Central memory CD4-positive, alpha-beta T cell (primary cell): Measurements from ENCODE around the gene AP4S1.
"Not testable (repeated sequence)": the region's sequence is repeated elsewhere in the genome, so short reads cannot be mapped to it uniquely, and the experiment has no call there.

Experiments used
- DNase-seq: peaks from one replicate; pipeline ENCODE4 v3.0.0; 2022

AP4S1 gene

DNA sequence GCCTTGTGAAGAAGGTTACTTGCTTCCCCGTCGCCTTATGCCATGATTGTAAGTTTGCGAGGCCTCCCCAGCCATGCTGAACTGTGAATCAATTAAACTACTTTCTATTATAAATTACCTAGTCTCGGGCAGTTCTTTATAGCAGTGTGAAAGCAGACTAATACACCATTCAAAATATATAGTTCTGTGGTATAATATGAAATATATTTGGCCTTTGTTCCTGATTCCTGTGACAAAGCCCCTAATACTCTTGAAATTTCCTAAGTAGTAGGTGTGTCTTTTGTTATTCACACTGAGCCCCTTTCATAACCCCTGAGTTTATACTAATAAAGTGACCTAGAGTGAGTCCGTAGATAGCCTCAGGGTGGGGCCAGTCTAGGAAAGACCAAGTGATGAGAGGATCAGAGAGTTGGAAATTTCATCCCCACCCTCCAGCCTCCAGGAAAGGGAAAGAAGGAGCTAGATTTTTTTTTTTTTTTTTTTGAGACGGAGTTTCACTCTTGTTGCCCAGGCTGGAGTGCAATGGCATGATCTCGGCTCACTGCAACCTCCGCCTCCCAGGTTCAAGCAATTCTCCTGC lies 20.1 kb downstream of the AP4S1 start:
- no peak for DNase-seq

GRCh38 chr14:31047503-31047902 lies 22.1 kb downstream of the AP4S1 start:
- DNase-seq: no peak

- DNase-seq: no peak
Observed at GRCh38 chr14:31051023-31051422, 25.6 kb downstream of the AP4S1 start.

DNA sequence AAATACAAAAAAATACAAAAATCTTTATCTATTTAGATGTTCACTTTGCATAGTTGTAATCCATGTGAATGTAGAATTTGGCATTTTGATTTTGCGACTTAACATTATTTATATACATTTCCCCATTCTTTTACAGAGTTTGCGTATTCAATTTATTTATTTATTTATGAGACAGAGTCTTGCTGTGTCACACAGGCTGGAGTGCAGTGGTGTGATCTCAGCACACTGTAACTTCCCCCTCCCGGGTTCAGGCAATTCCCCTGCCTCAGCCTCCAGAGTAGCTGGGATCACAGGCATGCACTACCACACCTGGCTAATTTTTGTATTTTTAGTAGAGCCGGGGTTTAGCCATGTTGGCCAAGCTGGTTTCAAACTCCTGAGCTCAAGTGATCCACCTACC lies 26.1 kb downstream of the AP4S1 start:
- DNase-seq: no peak

DNA sequence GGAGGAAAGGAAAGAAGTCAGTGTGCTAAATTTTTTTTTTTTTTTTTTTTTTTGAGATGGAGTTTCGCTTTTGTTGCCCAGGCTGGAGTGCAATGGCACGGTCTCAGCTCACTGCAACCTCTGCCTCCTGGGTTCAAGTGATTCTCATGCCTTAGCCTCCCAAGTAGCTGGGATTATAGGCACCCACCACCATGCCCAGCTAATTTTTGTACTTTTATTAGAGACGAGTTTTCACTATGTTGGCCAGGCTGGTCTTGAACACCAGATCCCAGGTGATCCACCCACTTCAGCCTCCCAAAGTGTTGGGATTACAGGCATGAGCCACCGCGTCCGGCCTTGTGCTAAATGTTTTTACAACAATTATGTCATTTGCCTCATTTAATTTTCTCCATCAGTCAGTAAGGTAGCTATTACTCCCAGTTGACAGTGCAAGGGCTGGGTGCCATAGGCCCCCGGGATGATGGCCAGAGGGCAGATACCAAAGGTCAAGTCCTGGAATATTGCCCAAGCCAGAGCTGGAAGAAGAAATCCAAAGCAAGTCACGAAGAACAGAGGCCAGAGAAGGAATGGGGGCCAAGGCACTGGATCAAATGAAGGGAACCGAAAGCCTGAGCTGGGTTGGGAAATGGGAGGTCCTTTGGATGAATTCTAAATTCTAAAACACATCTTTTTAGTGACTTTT lies 27.6 kb downstream of the AP4S1 start:
- DNase-seq: not testable (repeated sequence)

- DNase-seq: no peak
Observed at GRCh38 chr14:31057035-31057434, 31.6 kb downstream of the AP4S1 start.

- no peak for DNase-seq
Observed at GRCh38 chr14:31057701-31058364, 32.4 kb downstream of the AP4S1 start.

GRCh38 chr14:31059152-31059924 lies 33.9 kb downstream of the AP4S1 start:
- DNase-seq: no peak

- no peak for DNase-seq
Observed at GRCh38 chr14:31060253-31060875, 34.9 kb downstream of the AP4S1 start.

DNA sequence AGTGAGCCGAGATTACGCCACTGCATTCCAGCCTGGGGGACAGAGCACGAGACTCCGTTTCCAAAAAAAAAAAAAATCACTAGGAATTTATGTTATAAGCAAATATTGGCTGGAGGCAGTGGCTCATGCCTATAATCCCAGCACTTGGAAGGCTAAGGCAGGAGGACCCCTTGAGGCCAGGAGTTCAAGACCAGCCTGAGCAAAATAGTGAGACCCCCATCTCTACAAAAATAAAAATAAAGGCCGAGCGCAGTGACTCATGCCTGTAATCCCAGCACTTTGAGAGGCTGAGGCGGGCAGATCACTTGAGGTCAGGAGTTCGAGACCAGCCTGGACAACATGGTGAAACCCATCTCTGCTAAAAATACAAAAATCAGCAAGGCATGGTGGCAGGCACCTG lies 37.5 kb downstream of the AP4S1 start:
- not testable (repeated sequence) for DNase-seq

DNA sequence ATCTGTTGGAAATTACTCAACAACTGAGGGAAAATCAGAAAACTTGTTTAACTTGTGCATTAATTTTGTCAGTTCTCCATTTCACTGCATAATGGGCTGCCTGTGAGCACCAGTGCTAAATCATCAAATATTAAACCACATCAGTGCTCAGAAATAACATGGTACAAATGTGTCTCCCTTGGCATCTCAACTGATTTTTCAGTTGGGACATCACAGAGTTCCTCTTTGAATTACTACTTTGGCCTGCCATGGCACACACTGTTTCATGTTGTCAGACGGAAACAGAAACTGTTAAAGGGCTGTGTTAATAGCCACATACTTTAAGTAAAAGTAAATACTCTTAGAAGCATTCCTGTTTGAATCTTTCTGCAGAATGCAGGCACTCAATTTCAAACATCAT lies 42.8 kb downstream of the AP4S1 start:
- DNase-seq: no peak

DNA sequence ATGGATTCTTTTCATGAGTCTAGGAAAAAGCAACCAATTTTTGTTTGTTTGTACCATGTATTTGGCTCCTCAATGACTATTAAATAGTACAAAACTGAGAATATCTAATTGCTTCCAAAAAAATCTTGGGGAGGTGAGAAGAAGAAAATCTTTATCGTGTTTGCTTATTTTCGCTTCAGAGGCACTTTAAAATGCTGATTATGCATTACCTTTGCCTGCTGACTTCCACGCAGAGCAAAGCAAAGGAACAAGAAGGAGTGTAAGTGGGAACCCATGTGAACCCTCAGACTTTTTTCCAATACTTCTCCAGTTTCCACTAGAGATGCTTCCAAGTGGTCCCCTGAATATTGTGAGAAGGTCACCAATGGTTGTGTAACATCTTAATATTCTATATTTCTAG lies 43.9 kb downstream of the AP4S1 start:
- DNase-seq: no peak

DNA sequence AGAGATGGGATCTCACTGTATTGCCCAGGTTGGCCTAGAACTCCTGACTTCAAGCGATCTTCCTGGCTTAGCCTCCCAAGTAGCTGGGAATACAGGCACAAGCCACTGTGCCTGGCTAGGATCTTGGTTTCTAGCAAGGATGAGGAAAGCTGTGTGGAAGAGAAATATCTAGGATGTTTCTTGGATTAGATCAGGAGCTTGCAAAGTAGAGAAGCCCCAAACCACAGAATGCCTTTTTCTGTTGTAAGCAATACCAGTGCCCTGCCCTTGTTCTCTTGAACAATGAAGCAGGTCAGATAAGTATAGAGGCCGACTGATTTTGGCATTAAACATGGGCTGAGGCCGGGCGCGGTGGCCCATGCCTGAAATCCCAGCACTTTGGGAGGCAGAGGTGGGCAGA lies 45.0 kb downstream of the AP4S1 start:
- DNase-seq: no peak

GRCh38 chr14:31071151-31071550 lies 45.7 kb downstream of the AP4S1 start:
- no peak for DNase-seq

DNA sequence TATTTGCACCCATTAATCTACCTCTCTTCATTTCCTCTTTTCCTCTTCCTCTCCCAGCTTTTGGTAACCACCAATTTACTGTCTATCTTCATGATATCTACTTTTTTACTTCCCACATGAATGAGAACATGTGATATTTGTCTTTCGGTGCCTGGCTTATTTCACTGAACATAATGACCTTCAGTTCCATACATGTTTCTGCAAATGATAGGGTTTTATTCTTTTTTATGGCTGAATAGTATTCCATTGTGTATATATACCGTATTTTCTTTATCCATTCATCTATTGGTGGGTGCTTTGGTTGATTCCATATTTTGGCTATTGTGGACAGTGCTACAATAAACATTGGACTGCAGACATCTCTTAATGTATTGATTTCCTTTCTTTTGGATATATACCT lies 49.7 kb downstream of the AP4S1 start:
- DNase-seq: no peak

- DNase-seq: no peak
Observed at GRCh38 chr14:31078766-31079165, 53.3 kb downstream of the AP4S1 start.

GRCh38 chr14:31080056-31080455 lies 54.6 kb downstream of the AP4S1 start:
- no peak for DNase-seq

DNA sequence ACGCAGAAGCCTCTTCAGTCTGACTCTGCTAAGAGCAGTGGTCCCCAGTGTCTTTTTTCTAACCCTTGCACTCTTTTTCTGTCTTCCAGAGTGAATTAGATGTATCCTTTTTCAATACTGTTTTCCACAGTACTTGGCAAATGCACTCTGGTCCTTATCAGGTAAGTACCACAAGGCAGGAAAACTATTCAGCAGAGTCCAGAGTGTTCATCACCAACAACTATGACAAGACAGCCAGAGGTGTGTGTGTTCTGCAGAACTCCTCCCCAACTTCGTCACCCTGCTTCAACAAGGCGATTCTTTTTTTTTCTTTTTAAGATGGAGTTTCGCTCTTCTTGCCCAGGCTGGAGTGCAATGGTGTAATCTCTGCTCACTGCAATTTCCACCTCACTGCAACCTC lies 55.0 kb downstream of the AP4S1 start:
- DNase-seq: no peak

- no peak for DNase-seq
Observed at GRCh38 chr14:31083781-31084180, 58.3 kb downstream of the AP4S1 start.

DNA sequence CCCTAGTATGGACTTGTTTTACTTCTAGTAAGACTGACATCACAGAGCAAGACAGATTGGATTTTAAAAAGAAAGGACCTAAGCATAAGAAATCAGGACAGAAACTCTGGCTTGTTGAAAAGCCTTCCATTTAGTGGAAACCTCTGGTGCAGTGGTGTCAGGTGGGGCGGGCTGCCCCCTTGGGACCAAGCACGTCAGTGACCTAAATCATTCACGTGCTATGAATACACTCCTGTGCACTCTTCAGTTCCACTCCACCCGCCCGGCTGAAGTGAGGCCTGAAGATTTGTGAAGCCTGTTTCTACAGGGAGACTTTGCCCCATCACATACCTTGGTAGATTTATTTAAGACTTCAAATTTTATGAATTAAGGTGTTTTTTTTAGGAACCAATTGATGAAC lies 58.9 kb downstream of the AP4S1 start:
- no peak for DNase-seq

DNA sequence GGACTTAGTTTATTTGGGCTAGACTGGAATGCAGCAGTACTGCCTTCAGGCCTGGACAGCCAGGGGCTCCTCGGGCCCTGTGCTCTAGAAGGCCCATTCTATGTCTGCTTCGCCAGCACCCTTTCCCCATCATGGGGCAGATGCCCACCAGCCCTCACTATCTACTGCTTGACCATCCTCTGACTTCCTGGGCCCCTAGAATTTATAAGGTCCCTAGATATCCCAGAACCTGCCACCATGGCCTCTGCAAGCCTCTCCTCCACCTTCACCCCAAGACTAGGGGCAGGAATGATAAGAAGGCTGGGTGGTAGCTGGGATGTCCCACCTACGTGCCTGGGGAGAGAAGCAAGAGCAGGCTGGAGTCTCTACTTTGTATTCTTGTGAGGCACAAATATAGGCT lies 59.6 kb downstream of the AP4S1 start:
- no peak for DNase-seq

- DNase-seq: not testable (repeated sequence)
Observed at GRCh38 chr14:31086466-31086865, 61.0 kb downstream of the AP4S1 start.
